ENCODE measurements around the gene SHANK2. TPM values are rescaled to one million over a fixed set of nuclear protein-coding genes. Genes with fewer than 3 reads are reported as not detected.

SHANK2 gene
- total and polyA plus RNA-seq, 2 donors from 2014 or later, result 4.0 to 57.8 TPM

- no peaks in the 10 kb centered on the region for H3K36me3 ChIP-seq (ENCODE audit: control insufficient read depth in 2 of 3, insufficient read depth in 3 of 3, low read length in 3 of 3)
- H3K4me1 ChIP-seq (ENCODE audit: control insufficient read depth in 2 of 3, insufficient read depth in 2 of 3, low read depth in 1 of 3, low read length in 3 of 3), result peaks cover 0 to 4% (median 4%) of the 10 kb centered on the region in 3 donors
- no peak overlapping the region for H3K27ac ChIP-seq (ENCODE audit: low read depth in 2 of 2, low read length in 2 of 2)
- FAIRE-seq (no peak), DNase-seq (peak in 1 of 5 donors; percentile 8)
- TF ChIP-seq CTCF (IDR thresholded peaks at IDR 0.05; ENCODE audit: borderline replicate concordance, extremely low read depth, insufficient read depth), result no peak
- H3K27me3 ChIP-seq (ENCODE audit: control insufficient read depth, insufficient read depth, low read length), result no peaks in the 10 kb centered on the region
- H3K4me3 ChIP-seq (ENCODE audit: low read length in 3 of 3), result no peak overlapping the region
- H3K9me3 ChIP-seq (ENCODE audit: control insufficient read depth in 2 of 3, insufficient read depth in 1 of 3, low read length in 3 of 3), result no peaks in the 10 kb centered on the region
- no peak overlapping the region for H3K9ac ChIP-seq (ENCODE audit: low read length in 3 of 3)
- intact Hi-C loops (cut with DNase I), result no loop called here
These were observed 28.8 kb upstream of the SHANK2 start for GRCh38 chr11:71281204-71281603.

- Histone ChIP-seq H3K4me1 (ENCODE audit: control insufficient read depth in 2 of 3, insufficient read depth in 2 of 3, low read depth in 1 of 3, low read length in 3 of 3) (peaks cover 0 to 4% (median 4%) of the 10 kb centered on the region in 3 donors), H3K27ac (ENCODE audit: low read depth in 2 of 2, low read length in 2 of 2) (no peak overlapping the region), H3K27me3 (ENCODE audit: control insufficient read depth, insufficient read depth, low read length) (no peaks in the 10 kb centered on the region), H3K4me3 (ENCODE audit: low read length in 3 of 3) (no peak overlapping the region), H3K9me3 (ENCODE audit: control insufficient read depth in 2 of 3, insufficient read depth in 1 of 3, low read length in 3 of 3) (no peaks in the 10 kb centered on the region), H3K9ac (ENCODE audit: low read length in 3 of 3) (no peak overlapping the region), H3K36me3 (ENCODE audit: control insufficient read depth in 2 of 3, insufficient read depth in 3 of 3, low read length in 3 of 3) (no peaks in the 10 kb centered on the region)
- DNase-seq (peak in 1 of 5 donors; percentile 16), FAIRE-seq (no peak)
- intact Hi-C loops (cut with DNase I), result no loop called here
- TF ChIP-seq CTCF (IDR thresholded peaks at IDR 0.05; ENCODE audit: borderline replicate concordance, extremely low read depth, insufficient read depth), result no peak
These were observed 27.7 kb upstream of the SHANK2 start for GRCh38 chr11:71279916-71280645.

GRCh38 chr11:71272161-71272560, 19.8 kb upstream of the SHANK2 start:
- Histone ChIP-seq H3K4me1 (ENCODE audit: control insufficient read depth in 2 of 3, insufficient read depth in 2 of 3, low read depth in 1 of 3, low read length in 3 of 3) (no peaks in the 10 kb centered on the region), H3K27ac (ENCODE audit: low read depth in 2 of 2, low read length in 2 of 2) (no peak overlapping the region), H3K27me3 (ENCODE audit: control insufficient read depth, insufficient read depth, low read length) (no peaks in the 10 kb centered on the region), H3K9me3 (ENCODE audit: control insufficient read depth in 2 of 3, insufficient read depth in 1 of 3, low read length in 3 of 3) (peaks cover 0 to 7% (median 0%) of the 10 kb centered on the region in 3 donors), H3K4me3 (ENCODE audit: low read length in 3 of 3) (no peak overlapping the region), H3K9ac (ENCODE audit: low read length in 3 of 3) (no peak overlapping the region), H3K36me3 (ENCODE audit: control insufficient read depth in 2 of 3, insufficient read depth in 3 of 3, low read length in 3 of 3) (no peaks in the 10 kb centered on the region)
- DNase-seq (no peak), FAIRE-seq (no peak)
- intact Hi-C loops (cut with DNase I), result no loop called here
- TF ChIP-seq CTCF (IDR thresholded peaks at IDR 0.05; ENCODE audit: borderline replicate concordance, extremely low read depth, insufficient read depth), result no peak
